CD4-positive, alpha-beta T cell treated with Interleukin-10 for 1 hour (primary cell): ENCODE results near the gene NOLC1.

ENCODE experiments used
- DNase-seq: peaks from one replicate; pipeline ENCODE4 v3.0.0-alpha.2; 2020

The NOLC1 gene

DNA sequence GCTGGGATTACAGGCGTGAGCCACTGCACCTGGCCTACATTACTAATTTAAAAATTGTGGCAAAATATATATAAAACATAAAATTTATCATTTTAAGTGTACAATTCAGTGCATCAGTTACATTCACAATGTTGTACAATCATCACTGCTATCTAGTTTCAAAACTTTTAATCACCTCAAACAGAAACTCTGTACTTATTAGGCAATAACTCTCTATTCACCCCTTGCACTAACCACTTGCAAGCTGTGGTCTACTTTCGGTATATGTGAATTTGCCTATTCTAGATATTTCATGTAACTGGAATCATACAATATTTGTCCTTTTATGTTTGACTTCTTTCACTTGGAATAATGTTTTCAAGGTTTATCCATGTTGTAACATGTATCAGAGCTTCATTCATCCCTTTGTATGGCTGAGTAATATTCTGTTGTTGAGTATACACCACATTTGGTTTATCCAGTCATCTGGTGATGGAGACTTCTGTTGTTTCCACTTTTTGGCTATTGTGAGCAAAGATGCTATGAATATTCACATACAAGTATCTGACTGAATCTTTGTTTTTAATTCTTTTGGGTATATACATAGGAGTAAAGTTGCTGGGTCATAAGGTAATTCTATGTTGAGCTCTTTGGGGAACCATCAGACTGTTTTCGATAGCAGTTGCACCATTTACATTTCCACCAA, 59.6 kb downstream of the NOLC1 start:
- no peak for DNase-seq
